Activated CD4-positive, alpha-beta memory T cell treated with anti-CD3 and anti-CD28 coated beads, Interleukin-2, amount 10 ng/mL, durations not matched to agents 7 days and 5 days (primary cell): ENCODE measurements around the gene SRSF4. TPM values are rescaled to one million over a fixed set of nuclear protein-coding genes. Genes with fewer than 3 reads are reported as not detected.
"Not testable (repeated sequence)": the region's sequence is repeated elsewhere in the genome, so short reads cannot be mapped to it uniquely, and the experiment has no call there.

Source experiments
- CTCF ChIA-PET: fragments of 350-600 bp; sonication (Branson Sonifier 250); formaldehyde crosslinking; loops from one replicate; lab custom pipeline; 2021; ENCODE audit warnings: antibody characterized with exemption, inconsistent platforms; lab: Charles Lee
- POLR2A ChIA-PET: fragments of 350-600 bp; sonication (Branson Sonifier 250); formaldehyde crosslinking; loops from one replicate; lab custom pipeline; 2021; ENCODE audit warnings: antibody characterized with exemption; lab: Charles Lee
- DNase-seq: peaks from one replicate; pipeline ENCODE4 v3.0.0-alpha.2; 2020
- H3K27ac Mint-ChIP-seq: one replicate; pipeline ENCODE4 v1.8.0; 2021; ENCODE audit warnings: mild to moderate bottlenecking, mixed read lengths
- H3K27me3 Mint-ChIP-seq: one replicate; pipeline ENCODE4 v1.8.0; 2021; ENCODE audit warnings: mixed read lengths
- H3K36me3 Mint-ChIP-seq: one replicate; pipeline ENCODE4 v1.8.0; 2021; ENCODE audit warnings: low read depth, mixed read lengths
- H3K4me1 Mint-ChIP-seq: one replicate; pipeline ENCODE4 v1.8.0; 2021; ENCODE audit warnings: mixed read lengths
- H3K4me3 Mint-ChIP-seq: one replicate; pipeline ENCODE4 v1.8.0; 2021; ENCODE audit warnings: mild to moderate bottlenecking, mixed read lengths
- H3K9me3 Mint-ChIP-seq: one replicate; pipeline ENCODE4 v1.8.0; 2021; ENCODE audit warnings: mixed read lengths
- total RNA-seq, 2 experiments: library from RNA; stranded (reverse); gene quantifications; one replicate each; pipeline ENCODE4 v1.2.3, GENCODE V29; 2021

The SRSF4 gene
- total RNA-seq, 2 experiments from 2014 or later, result 121 to 123 TPM

DNA sequence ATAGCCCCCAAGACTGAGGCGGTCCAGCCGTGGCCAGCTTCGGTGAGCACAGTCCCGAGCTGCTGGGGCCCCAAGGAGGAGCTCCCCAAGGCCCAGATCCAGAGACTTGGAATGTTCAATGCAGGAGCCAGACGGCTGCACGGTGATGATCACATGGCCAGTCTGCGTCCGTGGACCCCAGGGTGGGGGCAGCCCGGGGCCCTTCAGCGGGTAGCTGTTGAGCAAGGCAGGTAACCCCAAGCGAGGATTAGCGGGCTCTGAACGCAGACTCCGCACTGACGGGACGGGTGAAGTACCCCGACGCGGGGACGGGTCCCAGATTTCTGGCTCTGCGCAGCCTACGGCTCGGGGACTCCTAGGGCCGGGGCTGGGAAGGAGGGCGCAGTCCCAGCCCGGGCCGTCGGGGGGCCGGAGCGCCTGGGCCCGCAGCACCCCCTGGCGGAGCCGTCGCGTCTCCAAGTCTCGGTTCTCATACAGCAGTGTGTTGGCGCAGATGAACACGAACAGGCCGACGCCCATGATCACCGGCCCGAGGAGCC lies 60.7 kb downstream of the SRSF4 start:
- peaks cover 12% of the 10 kb centered on the region for H3K36me3 Mint-ChIP-seq
- CTCF ChIA-PET, result interaction anchor here (0.7 to 2.0 kb wide), 3 partner anchors 61 to 239 kb away, joined by 3 to 7 read pairs (median 7); partner anchors contain the start of gene SRSF4

DNA sequence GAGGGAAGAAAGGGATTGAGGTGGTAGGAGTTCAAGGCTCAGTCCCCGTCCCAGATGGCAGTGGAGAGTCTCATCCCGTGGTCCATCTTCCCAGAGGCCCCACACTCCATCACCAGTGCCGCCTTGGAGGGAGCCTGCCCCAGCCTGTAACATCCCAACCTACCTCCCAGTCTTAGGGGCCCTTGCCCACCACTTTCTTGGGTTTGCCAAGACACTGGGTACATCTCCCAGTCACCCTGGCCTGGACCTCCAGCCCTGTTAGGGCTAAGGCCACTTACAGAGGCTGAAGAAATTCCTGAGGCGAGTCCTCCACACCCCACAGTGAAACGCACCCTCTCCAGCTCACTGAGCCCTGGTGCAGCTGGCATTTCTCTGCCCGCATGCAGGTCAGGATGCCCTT lies 61.3 kb downstream of the SRSF4 start:
- Mint-ChIP-seq H3K36me3 (peaks cover 12% of the 10 kb centered on the region), H3K9me3 (no peaks in the 10 kb centered on the region), H3K4me3 (no peak overlapping the region), H3K27ac (no peak overlapping the region), H3K4me1 (peaks cover 8% of the 10 kb centered on the region), H3K27me3 (peaks cover 27% of the 10 kb centered on the region)
- ChIA-PET CTCF (interaction anchor here (0.7 to 1.9 kb wide), 2 partner anchors 236 to 239 kb away, joined by 3 to 7 read pairs; no protein-coding TSS in a partner anchor), POLR2A (interaction anchor here (1.1 kb wide), 1 partner anchor 61 kb away, joined by 3 read pairs; the partner anchor contains the start of gene SRSF4)
- no peak for DNase-seq

More for the DNA sequence above, 60.7 kb downstream of the SRSF4 start:
- Mint-ChIP-seq H3K9me3 (no peaks in the 10 kb centered on the region), H3K27ac (no peak overlapping the region), H3K4me1 (peaks cover 14% of the 10 kb centered on the region), H3K4me3 (no peak overlapping the region), H3K27me3 (peaks cover 34% of the 10 kb centered on the region)
- POLR2A ChIA-PET, result interaction anchor here (2.4 kb wide), 1 partner anchor 61 kb away, joined by 9 read pairs; the partner anchor contains the start of gene SRSF4
- peak; percentile 72 for DNase-seq

DNA sequence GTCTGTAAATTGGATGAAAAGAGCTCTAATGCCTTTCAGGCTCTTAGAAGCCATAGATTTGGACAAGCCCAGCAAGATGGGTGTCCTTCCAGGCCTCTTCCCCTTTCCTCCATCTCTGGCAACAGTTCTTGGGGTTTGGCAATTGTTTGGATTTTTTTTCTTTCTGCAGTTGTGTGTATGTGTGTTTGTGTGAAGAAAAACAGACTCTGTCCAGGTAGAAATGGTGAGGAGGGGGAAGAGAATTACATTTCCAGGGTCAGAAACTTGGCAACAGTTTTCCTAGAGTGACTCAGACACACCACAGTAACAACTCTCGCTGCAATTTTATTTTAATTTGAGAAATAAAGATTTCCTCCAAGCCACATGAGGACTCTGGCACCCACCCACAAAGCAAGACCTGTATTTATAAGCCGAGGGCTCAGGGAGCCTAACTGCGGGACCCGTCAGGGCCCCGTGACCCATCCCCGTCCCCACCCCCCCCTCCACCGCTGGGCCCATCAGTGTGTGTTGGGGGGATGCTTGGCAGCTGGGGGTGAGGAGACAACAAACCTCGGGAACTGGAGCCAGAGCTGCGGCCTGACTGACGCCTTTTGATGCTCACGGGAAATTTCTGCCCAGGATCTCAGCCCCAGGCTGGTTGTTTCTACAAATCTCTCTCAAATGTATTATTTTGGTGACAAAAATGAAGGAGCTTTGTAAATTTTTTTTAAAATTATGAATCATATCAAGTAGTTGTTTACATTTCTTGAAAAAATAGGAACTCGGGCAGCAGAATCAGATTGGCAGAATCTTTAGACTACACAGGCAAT lies 62.4 kb downstream of the SRSF4 start:
- peaks cover 12% of the 10 kb centered on the region for H3K36me3 Mint-ChIP-seq
- peaks cover 23% of the 10 kb centered on the region for H3K27me3 Mint-ChIP-seq
- H3K4me3 Mint-ChIP-seq, result no peak overlapping the region
- H3K4me1 Mint-ChIP-seq, result peaks cover 7% of the 10 kb centered on the region
- H3K9me3 Mint-ChIP-seq, result no peaks in the 10 kb centered on the region
- DNase-seq, result no peak
- ChIA-PET POLR2A (interaction anchor here (1.1 kb wide), 1 partner anchor 62 kb away, joined by 3 read pairs; the partner anchor contains the start of gene SRSF4), CTCF (interaction anchor here (0.6 kb wide), 1 partner anchor 215 kb away, joined by 5 read pairs; no protein-coding TSS in a partner anchor)
- H3K27ac Mint-ChIP-seq, result no peak overlapping the region

DNA sequence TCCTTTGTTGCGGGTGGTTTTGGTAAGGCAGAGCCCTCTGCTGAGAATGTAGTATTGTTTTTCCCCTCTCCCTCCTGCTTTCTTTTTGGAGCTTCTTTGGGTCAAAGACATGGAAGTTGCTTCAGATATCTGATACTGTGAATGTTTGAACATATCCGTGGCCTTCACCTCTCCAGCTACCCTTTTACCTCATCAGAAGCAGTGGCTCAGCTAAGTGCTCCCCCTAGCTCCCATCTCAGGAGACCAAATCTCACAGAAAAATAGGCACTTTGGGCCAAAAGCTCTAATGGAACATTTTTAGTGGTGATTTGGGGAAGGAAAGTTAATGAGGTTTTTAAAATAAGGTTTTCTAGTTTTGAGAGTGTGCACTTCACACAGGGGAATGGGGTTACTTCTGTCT lies 64.3 kb downstream of the SRSF4 start:
- Mint-ChIP-seq H3K27me3 (peaks cover 13% of the 10 kb centered on the region), H3K4me1 (peaks cover 2% of the 10 kb centered on the region), H3K9me3 (no peaks in the 10 kb centered on the region), H3K27ac (no peak overlapping the region), H3K4me3 (no peak overlapping the region), H3K36me3 (peaks cover 22% of the 10 kb centered on the region)
- ChIA-PET POLR2A (interaction anchor here (1.2 kb wide), 1 partner anchor 65 kb away, joined by 4 read pairs; the partner anchor contains the start of gene SRSF4), CTCF (interaction anchor here (1.1 kb wide), 1 partner anchor 235 kb away, joined by 3 read pairs; no protein-coding TSS in a partner anchor)
- DNase-seq, result no peak

DNA sequence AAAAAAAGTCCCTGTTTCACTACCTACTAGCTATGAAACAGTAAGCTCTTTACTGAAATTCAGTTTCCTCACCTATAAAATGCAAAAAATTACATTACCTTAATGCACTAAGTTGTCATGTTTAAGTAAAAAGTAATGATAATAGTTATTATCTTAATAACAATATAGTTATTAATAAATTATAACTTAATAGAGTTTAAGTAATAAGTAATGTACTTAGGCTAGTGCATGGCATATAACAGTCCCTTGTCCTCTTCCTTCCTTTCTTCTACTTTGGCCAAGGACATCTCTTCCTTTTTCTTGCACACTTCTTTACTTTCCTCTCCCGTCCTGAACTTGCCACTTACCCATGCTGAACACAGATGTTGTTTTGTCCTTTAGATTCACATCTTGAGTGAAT lies 67.0 kb downstream of the SRSF4 start:
- CTCF ChIA-PET, result interaction anchor here (0.6 kb wide), 1 partner anchor 350 kb away, joined by 3 read pairs; no protein-coding TSS in a partner anchor

DNA sequence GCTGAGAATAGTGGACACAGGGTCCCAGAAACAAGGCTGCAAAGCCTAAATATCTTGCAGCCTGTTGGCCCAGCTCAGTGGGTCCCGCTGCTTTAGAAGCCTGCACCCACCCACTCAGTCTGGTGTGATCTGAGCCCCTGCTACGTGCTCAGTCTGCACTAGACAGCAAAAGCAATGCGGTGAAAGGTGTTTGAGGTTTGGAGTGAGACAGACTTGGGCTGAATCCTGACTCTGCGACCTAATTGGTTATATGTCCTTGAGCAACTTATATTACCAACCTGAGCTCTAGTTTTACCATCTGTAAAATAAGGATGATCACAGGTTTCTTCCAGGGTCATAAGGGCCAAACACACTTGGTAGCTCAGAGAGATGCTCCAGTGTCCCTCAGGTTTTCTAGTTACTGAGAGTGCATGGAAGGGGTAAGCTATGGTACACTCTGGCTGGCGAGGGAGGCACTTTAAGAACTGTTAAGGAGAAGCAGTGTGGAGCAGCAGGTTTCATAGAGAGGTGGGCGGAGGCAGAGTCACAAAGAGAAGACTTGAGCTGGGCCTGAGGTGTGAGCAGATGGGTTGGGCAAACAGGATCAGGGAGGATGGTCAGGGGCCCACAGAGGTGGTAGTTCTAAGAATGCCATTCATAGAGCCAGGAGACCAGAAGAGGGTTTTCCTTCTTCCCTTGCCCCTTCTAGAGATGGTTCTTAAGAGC lies 68.1 kb downstream of the SRSF4 start:
- Mint-ChIP-seq H3K27me3 (no peaks in the 10 kb centered on the region), H3K9me3 (no peaks in the 10 kb centered on the region), H3K36me3 (peaks cover 26% of the 10 kb centered on the region), H3K4me3 (no peak overlapping the region), H3K4me1 (no peaks in the 10 kb centered on the region), H3K27ac (no peak overlapping the region)
- CTCF ChIA-PET, result no interaction called here
- POLR2A ChIA-PET, result interaction anchor here (1.1 kb wide), 1 partner anchor 11 kb away, joined by 6 read pairs; the partner anchor contains the start of gene TMEM200B
- DNase-seq, result no peak

More for the DNA sequence above, 67.0 kb downstream of the SRSF4 start:
- no peak overlapping the region for H3K27ac Mint-ChIP-seq
- no peak for DNase-seq
- no peaks in the 10 kb centered on the region for H3K4me1 Mint-ChIP-seq
- no peak overlapping the region for H3K4me3 Mint-ChIP-seq
- no peaks in the 10 kb centered on the region for H3K27me3 Mint-ChIP-seq
- H3K9me3 Mint-ChIP-seq, result no peaks in the 10 kb centered on the region
- POLR2A ChIA-PET, result no interaction called here
- H3K36me3 Mint-ChIP-seq, result peaks cover 24% of the 10 kb centered on the region

DNA sequence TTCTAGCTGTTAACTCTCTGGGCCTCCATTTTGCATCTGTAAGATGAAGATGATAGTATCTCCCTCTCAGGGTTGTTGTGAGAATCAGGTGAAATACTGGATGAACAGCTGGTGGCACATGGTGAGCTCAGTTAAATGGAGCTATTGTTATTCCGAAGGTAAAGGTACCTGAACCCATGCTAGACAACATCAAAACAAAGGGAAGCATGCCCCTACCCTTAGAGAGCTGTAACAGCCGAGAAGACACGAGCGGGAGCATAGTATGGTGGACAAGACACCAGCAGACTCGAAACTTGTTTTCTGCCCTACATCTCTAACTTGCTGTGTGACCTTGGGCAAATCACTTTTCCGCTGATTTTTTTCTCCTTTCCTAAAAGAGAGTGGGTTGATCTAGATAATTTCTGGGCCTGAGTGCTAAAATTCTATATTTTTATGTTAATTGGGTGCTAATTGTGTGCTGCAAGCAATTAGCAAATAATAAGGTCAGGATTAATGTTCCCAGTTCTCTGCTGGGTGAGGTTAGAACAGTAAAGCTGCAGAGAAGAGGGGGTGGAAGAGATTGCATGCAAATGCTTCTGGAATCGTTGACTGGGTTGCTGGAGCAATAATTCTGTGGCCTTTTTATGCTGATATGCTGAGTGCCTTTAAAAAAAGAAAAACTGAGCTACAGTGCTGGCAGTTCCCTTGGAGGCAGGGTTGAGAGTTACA lies 68.8 kb downstream of the SRSF4 start:
- ChIA-PET POLR2A (interaction anchor here (1.1 kb wide), 1 partner anchor 11 kb away, joined by 6 read pairs; the partner anchor contains the start of gene TMEM200B), CTCF (interaction anchor here (0.9 kb wide), 1 partner anchor 90 kb away, joined by 3 read pairs; no protein-coding TSS in a partner anchor)
- Mint-ChIP-seq H3K9me3 (no peaks in the 10 kb centered on the region), H3K4me3 (no peak overlapping the region), H3K27me3 (no peaks in the 10 kb centered on the region), H3K4me1 (no peaks in the 10 kb centered on the region), H3K27ac (no peak overlapping the region), H3K36me3 (peaks cover 26% of the 10 kb centered on the region)
- DNase-seq, result no peak

DNA sequence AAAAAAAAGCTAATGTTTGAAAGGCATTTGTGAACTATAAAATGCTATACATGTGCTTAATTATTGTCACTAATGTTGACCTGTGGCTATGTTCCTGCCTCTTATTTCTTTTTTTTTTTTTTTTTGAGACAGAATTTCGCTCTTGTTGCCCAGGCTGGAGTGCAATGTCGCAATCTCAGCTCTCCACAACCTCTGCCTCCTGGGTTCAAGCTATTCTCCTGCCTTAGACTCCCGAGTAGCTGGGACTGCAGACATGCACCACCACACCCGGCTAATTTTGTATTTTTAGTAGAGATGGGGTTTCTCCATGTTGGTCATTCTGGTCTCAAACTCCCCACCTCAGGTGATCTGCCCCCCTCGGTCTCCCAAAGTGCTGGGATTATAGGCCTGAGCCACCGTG lies 73.7 kb downstream of the SRSF4 start:
- H3K27me3 Mint-ChIP-seq, H3K4me3 Mint-ChIP-seq, H3K4me1 Mint-ChIP-seq, H3K27ac Mint-ChIP-seq, DNase-seq, POLR2A ChIA-PET, H3K9me3 Mint-ChIP-seq: not testable (repeated sequence)
- peaks cover 15% of the 10 kb centered on the region for H3K36me3 Mint-ChIP-seq
- CTCF ChIA-PET, result interaction anchor here (1.7 kb wide), 1 partner anchor 95 kb away, joined by 5 read pairs; no protein-coding TSS in a partner anchor

DNA sequence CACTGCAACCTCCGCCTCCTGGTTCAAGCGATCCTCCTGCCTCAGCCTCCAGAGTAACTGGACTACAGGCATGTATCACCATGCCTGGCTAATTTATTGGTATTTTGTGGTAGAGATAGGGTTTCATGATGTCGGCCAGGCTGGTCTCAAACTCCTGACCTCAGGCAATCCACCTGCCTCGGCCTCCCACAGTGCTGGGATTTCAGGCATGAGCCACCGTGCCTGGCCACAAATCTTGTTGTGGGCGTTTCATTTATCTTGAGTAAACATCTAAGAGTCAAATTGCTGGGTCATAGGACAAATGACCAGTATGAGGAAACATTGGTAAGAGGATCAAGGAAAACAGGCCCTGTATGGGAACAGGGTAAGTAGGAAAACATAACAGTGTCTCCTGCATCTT lies 75.9 kb downstream of the SRSF4 start:
- H3K4me3 Mint-ChIP-seq, result no peak overlapping the region
- H3K36me3 Mint-ChIP-seq, result peaks cover 8% of the 10 kb centered on the region
- DNase-seq, result no peak
- no peaks in the 10 kb centered on the region for H3K4me1 Mint-ChIP-seq
- no peaks in the 10 kb centered on the region for H3K9me3 Mint-ChIP-seq
- no peaks in the 10 kb centered on the region for H3K27me3 Mint-ChIP-seq
- H3K27ac Mint-ChIP-seq, result no peak overlapping the region
- ChIA-PET CTCF (interaction anchor here (1.2 kb wide), 1 partner anchor 35 kb away, joined by 3 read pairs; no protein-coding TSS in a partner anchor), POLR2A (no interaction called here)

DNA sequence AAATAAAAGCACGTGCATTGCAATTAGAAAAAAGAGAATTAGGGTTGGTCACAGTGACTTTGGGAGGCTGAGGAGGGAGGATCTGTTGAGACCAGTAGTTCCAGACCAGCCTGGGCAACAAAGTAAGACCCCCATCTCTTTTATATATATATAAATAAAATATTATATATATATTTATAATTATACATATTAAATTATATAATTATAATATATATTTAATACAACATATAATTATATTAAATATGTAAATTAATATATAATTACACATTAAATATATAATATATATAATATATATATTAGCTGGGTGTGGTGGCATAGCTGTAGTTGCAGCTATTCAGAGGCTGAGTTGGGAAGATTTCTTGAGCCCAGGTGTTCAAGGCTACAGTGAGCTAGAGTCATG lies 81.2 kb downstream of the SRSF4 start:
- no peaks in the 10 kb centered on the region for H3K4me1 Mint-ChIP-seq
- POLR2A ChIA-PET, result no interaction called here
- CTCF ChIA-PET, result no interaction called here
- no peaks in the 10 kb centered on the region for H3K9me3 Mint-ChIP-seq
- H3K27ac Mint-ChIP-seq, result no peak overlapping the region
- H3K36me3 Mint-ChIP-seq, result peaks cover 13% of the 10 kb centered on the region
- H3K27me3 Mint-ChIP-seq, result no peaks in the 10 kb centered on the region
- no peak for DNase-seq
- no peak overlapping the region for H3K4me3 Mint-ChIP-seq

DNA sequence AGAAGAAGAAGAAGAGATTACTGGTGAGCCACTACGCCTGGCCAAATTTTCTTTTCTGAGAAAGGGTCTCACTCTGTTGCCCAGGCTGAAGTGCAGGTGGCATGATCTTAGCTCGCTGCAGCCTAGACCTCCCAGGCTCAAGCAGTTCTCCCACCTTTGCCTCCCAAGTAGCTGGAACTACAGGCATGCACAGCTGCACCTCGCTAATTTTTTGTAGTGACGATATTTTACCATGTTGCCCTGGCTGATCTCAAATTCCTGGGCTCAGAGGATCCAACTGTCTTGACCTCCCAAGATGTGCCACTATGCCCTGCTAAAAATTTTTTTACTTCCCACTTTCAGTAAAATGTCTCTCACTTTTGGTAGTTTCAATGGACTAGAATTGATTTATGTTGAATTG lies 82.4 kb downstream of the SRSF4 start:
- no peaks in the 10 kb centered on the region for H3K4me1 Mint-ChIP-seq
- no peak overlapping the region for H3K4me3 Mint-ChIP-seq
- no peak for DNase-seq
- peaks cover 13% of the 10 kb centered on the region for H3K36me3 Mint-ChIP-seq
- ChIA-PET CTCF (no interaction called here), POLR2A (no interaction called here)
- H3K27ac Mint-ChIP-seq, result no peak overlapping the region
- no peaks in the 10 kb centered on the region for H3K9me3 Mint-ChIP-seq
- H3K27me3 Mint-ChIP-seq, result no peaks in the 10 kb centered on the region
